Neutrophil (primary cell): ENCODE results near the gene BNC2.

Experiments
- H3K27ac ChIP-seq: fragments of 200-600 bp; sonication (generic); 2 replicates; pipeline ENCODE4 v1.5.1; 2016; ENCODE audit warnings: mild to moderate bottlenecking, moderate library complexity
- H3K27me3 ChIP-seq: fragments of 200-600 bp; sonication (generic); 2 replicates; pipeline ENCODE4 v1.6.0; 2016; ENCODE audit warnings: mild to moderate bottlenecking
- H3K36me3 ChIP-seq: fragments of 200-600 bp; sonication (generic); 2 replicates; pipeline ENCODE4 v1.5.1; 2017
- H3K4me1 ChIP-seq, 2 experiments: fragments of 200-600 bp in 1 of 2; sonication (generic) in 1 of 2; 1 replicate in 1 of 2; 2 replicates in 1 of 2; pipeline versions ENCODE4 v1.5.1 to v1.6.1; 2013 to 2016; ENCODE audit warnings: low read depth in 1 of 2, low read length in 1 of 2, mild to moderate bottlenecking in 1 of 2, moderate library complexity in 1 of 2; ENCODE audit not compliant: control insufficient read depth in 1 of 2, insufficient read depth in 1 of 2
- H3K4me3 ChIP-seq, 2 experiments: fragments of 200-600 bp in 1 of 2; sonication (generic) in 1 of 2; 1 replicate in 1 of 2; 2 replicates in 1 of 2; pipeline ENCODE4 v1.5.1; 2013 to 2016; ENCODE audit warnings: low read depth in 1 of 2, low read length in 1 of 2, mild to moderate bottlenecking in 1 of 2, moderate library complexity in 1 of 2
- H3K9me3 ChIP-seq: fragments of 200-600 bp; sonication (generic); 2 replicates; pipeline ENCODE4 v1.5.1; 2016
- TF ChIP-seq, protein P1 (sequence below): fragments of 200-600 bp; sonication (generic); IDR thresholded peaks from 2 replicates; pipeline ENCODE4 v1.5.1; 2016; ENCODE audit warnings: antibody characterized with exemption

Gene BNC2

DNA sequence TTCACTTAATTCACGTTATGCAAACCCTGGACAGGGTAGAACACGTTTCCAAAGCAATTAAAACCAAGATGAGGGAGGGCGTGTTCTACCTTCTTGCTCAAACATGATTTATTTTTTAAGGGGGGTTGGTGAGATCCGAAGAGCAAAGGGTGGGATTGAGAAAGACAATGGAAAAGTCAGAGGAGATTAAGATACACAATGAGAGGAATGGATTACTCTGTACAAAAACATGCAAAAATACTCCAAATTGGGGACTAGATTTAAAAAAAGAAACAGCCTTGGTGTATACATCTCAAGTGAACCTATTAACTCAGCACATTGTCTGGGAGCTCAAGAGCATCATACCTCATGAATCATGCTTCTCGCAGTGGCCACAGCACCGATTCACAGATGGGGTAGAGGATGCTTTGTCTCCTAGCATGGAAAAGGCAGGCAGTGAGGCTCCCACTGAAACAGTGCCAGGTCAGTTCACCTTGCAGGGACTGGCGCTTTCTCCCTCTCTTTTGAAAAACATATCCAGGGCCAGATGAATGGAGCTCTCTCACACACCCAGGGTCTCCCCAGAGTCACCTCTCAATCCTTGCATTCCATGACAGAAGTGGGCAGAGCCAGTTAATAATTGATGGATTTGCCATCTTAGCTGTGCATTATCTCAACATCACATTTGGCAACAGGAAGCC is 459.7 kb downstream of the BNC2 start:
- TF ChIP-seq, protein P1, sequence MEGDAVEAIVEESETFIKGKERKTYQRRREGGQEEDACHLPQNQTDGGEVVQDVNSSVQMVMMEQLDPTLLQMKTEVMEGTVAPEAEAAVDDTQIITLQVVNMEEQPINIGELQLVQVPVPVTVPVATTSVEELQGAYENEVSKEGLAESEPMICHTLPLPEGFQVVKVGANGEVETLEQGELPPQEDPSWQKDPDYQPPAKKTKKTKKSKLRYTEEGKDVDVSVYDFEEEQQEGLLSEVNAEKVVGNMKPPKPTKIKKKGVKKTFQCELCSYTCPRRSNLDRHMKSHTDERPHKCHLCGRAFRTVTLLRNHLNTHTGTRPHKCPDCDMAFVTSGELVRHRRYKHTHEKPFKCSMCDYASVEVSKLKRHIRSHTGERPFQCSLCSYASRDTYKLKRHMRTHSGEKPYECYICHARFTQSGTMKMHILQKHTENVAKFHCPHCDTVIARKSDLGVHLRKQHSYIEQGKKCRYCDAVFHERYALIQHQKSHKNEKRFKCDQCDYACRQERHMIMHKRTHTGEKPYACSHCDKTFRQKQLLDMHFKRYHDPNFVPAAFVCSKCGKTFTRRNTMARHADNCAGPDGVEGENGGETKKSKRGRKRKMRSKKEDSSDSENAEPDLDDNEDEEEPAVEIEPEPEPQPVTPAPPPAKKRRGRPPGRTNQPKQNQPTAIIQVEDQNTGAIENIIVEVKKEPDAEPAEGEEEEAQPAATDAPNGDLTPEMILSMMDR: no peak
- no peak overlapping the region for H3K27ac ChIP-seq

DNA sequence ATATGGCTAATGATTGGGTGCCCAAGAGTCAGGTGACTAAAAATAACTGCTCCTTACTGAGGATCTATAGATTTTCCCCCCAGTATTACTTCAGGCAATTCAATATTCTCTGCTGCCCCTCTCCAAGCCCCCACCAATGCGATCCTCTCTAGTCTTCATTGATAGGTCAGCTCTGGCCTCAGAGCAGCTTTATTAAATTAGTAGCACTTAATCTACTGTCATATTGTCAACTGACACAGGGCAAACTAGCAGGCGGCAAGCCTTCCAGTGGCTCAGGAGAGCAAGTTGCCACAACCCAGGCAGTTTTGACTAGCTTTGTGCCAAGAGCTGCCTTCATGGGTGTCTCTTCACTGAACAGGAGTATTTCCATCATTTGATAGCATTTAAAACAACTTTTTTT is 462.9 kb downstream of the BNC2 start:
- no peaks in the 10 kb centered on the region for H3K9me3 ChIP-seq
- H3K27ac ChIP-seq: no peak overlapping the region
- no peaks in the 10 kb centered on the region for H3K27me3 ChIP-seq
- no peaks in the 10 kb centered on the region for H3K4me1 ChIP-seq
- no peak overlapping the region for H3K4me3 ChIP-seq
- TF ChIP-seq, protein P1: no peak
- H3K36me3 ChIP-seq: no peaks in the 10 kb centered on the region

More for the DNA sequence above, 459.7 kb downstream of the BNC2 start:
- Histone ChIP-seq H3K9me3 (no peaks in the 10 kb centered on the region), H3K27me3 (no peaks in the 10 kb centered on the region), H3K4me1 (peaks cover 0 to 9% of the 10 kb centered on the region in 2 experiments), H3K4me3 (no peak overlapping the region), H3K36me3 (no peaks in the 10 kb centered on the region)

DNA sequence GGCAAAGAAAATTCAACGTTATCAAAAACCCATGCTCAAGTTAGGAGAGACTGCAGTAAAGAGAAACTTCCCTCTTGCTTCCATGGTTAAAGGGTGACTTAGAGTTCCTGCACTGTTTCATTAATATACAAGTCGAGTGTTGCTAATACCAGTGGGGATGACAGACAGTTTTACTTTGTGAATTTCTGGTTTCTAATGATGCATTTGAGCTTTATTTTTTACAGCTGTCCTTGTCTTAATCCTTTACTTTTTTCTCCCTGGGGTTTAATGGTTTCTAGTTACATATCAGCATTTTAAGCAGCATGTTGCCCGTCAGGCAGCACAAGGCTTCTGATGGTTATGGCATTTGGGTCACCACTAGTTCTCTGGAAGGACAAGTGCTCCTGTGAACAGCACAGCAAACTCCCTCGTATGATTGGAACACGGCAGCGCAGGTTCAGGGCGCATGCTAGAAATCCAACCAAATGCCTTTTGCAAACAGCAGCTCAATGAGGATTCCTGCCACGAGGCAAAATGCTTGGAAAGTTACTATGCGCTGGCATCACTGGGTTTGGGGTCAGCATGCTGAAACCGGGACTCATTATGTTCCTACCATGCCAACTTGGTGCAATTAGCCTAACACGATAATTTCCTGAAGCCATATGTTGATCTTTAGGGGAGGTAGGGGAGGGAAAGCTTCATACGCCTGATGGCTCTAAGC is 463.8 kb downstream of the BNC2 start:
- H3K36me3 ChIP-seq: no peaks in the 10 kb centered on the region
- H3K4me1 ChIP-seq: no peaks in the 10 kb centered on the region
- H3K27ac ChIP-seq: no peak overlapping the region
- H3K9me3 ChIP-seq: no peaks in the 10 kb centered on the region
- H3K4me3 ChIP-seq: no peak overlapping the region
- TF ChIP-seq, protein P1: no peak
- peaks cover 1% of the 10 kb centered on the region for H3K27me3 ChIP-seq

DNA sequence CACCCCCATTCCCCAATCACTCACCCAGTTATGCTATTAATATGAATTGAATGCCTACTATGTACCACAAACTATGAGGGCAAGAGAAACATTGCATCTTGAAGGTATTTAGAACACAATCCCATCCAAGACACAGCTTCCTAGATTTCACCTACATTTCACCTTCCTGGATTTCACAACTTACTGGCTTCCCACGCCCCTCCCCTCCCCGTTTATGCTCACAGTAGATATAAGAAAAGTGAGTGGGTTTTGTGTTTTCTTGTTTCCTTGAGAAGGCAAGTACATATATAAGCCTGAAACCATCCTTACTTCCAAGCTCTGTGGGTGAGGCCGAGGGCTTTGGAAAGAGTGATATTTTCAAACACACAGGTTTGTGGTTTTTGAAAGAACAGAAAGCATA is 465.0 kb downstream of the BNC2 start:
- no peaks in the 10 kb centered on the region for H3K4me1 ChIP-seq
- H3K9me3 ChIP-seq: no peaks in the 10 kb centered on the region
- H3K4me3 ChIP-seq: no peak overlapping the region
- no peaks in the 10 kb centered on the region for H3K36me3 ChIP-seq
- peaks cover 4% of the 10 kb centered on the region for H3K27me3 ChIP-seq
- no peak overlapping the region for H3K27ac ChIP-seq
- TF ChIP-seq, protein P1: no peak

DNA sequence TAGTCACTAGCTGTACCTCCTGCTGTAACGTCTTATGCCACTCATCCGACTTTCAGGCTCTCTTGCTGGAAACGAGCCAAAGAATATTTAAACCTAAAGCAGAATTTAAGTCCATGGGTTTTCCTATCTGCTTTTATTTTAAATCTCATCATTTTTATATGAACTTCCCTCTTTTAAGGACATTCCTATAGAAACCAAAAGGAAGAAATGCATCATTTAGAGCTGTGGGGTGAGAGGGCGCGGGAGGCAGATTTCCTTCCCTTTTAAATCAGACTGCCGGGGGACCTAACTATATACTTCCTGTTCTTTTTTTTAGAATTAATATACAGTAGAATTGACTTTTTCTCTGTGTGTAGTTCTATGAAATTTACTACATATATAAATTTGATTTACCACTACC is 468.8 kb downstream of the BNC2 start:
- Histone ChIP-seq H3K36me3 (no peaks in the 10 kb centered on the region), H3K9me3 (no peaks in the 10 kb centered on the region), H3K27me3 (peaks cover 4% of the 10 kb centered on the region), H3K27ac (no peak overlapping the region), H3K4me1 (no peaks in the 10 kb centered on the region), H3K4me3 (no peak overlapping the region)
- TF ChIP-seq, protein P1: no peak
